ENCODE results near the gene C1GALT1. TPM values are rescaled to one million over a fixed set of nuclear protein-coding genes. Genes with fewer than 3 reads are reported as not detected.

The C1GALT1 gene
- total and polyA plus RNA-seq, 9 donors: 3.2 to 25.8 (median 12.6) TPM

- TF ChIP-seq CTCF (IDR thresholded peaks at IDR 0.05) (no peak), EP300 (IDR thresholded peaks at IDR 0.05) (no peak), POLR2A (IDR thresholded peaks at IDR 0.05) (no peak)
- Histone ChIP-seq H3K4me3 (no peak overlapping the region), H3K9me3 (no peaks in the 10 kb centered on the region), H3K36me3 (no peaks in the 10 kb centered on the region), H3K27ac (no peak overlapping the region), H3K27me3 (no peaks in the 10 kb centered on the region), H3K4me1 (ENCODE audit: insufficient read depth) (no peaks in the 10 kb centered on the region)
- intact Hi-C loops (cut with DNase I): no loop called here
- no peak for DNase-seq
Measured at GRCh38 chr7:7261863-7262262, 79.5 kb downstream of the C1GALT1 start.

GRCh38 chr7:7263297-7264230 is 81.2 kb downstream of the C1GALT1 start:
- H3K27me3 ChIP-seq: no peaks in the 10 kb centered on the region
- H3K4me3 ChIP-seq: no peak overlapping the region
- H3K9me3 ChIP-seq: no peaks in the 10 kb centered on the region
- no peak for DNase-seq
- no peaks in the 10 kb centered on the region for H3K4me1 ChIP-seq (ENCODE audit: insufficient read depth)
- intact Hi-C loops (cut with DNase I): no loop called here
- WGBS, 3 donors: 48 to 68% (median 54%) methylated on average over 5 of the region's 5 CpGs
- no peak for TF ChIP-seq CTCF (IDR thresholded peaks at IDR 0.05)
- no peak for TF ChIP-seq EP300 (IDR thresholded peaks at IDR 0.05)
- TF ChIP-seq POLR2A (IDR thresholded peaks at IDR 0.05): no peak
- no peaks in the 10 kb centered on the region for H3K36me3 ChIP-seq
- H3K27ac ChIP-seq: no peak overlapping the region

- no peaks in the 10 kb centered on the region for H3K4me1 ChIP-seq (ENCODE audit: insufficient read depth)
- H3K36me3 ChIP-seq: no peaks in the 10 kb centered on the region
- no peak overlapping the region for H3K4me3 ChIP-seq
- intact Hi-C loops (cut with DNase I): no loop called here
- WGBS, 3 donors: 89 to 91% (median 91%) methylated on average over 9 of the region's 9 CpGs
- H3K9me3 ChIP-seq: no peaks in the 10 kb centered on the region
- H3K27ac ChIP-seq: no peak overlapping the region
- no peak for TF ChIP-seq EP300 (IDR thresholded peaks at IDR 0.05)
- no peak for TF ChIP-seq POLR2A (IDR thresholded peaks at IDR 0.05)
- no peak for TF ChIP-seq CTCF (IDR thresholded peaks at IDR 0.05)
- DNase-seq: no peak
- no peaks in the 10 kb centered on the region for H3K27me3 ChIP-seq
Measured at GRCh38 chr7:7264306-7265040, 82.1 kb downstream of the C1GALT1 start.

DNA sequence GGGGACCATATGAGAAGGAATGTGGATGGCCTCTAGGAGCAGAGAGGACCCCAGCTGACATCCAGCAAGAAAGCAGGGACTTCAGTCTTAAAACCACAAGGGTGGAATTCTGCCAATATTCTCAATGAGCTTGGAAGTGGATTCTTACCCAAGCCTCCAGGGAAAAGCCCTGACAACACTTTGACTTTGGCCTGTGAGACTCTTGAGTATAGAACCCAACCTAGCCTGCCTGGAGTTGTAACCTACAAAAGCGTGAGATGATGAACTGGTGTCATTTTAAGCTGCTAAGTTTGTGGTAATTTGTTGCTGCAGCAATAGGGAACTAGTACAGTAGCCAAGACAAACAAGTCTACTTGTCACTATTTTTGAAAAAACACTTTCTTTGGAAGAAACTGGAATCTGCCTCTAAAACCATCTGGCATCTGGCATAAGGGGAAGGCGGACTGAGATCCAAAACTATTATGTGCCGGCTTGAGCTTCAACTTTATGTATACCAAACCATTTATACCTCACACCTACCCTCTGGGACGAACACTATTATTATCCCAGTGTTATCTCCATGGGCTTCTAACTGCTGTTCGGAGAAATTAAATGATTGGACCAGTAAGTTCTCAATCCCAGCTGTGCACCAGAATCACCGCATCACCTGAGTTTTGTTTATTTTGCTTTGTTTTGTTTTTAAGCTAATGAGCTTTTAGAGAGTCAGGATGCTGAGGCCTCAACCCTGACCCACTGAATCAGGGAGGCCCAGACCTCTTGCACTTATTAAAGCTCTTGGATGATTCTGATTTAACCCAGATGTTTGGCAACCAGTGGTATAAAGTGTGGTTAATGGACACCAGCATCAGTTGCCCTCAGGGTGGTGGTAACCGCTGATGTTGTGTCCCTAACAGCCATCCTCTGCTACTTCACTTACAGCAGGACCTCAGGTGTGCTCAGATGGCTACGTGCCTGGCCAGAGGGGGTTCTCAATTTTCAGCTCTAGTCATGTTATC is 83.0 kb downstream of the C1GALT1 start:
- no peaks in the 10 kb centered on the region for H3K36me3 ChIP-seq
- no peaks in the 10 kb centered on the region for H3K9me3 ChIP-seq
- WGBS, 3 donors: 77 to 84% (median 79%) methylated on average over 8 of the region's 8 CpGs
- no peak for DNase-seq
- no peak overlapping the region for H3K27ac ChIP-seq
- TF ChIP-seq POLR2A (IDR thresholded peaks at IDR 0.05): no peak
- no peak for TF ChIP-seq CTCF (IDR thresholded peaks at IDR 0.05)
- no peak for TF ChIP-seq EP300 (IDR thresholded peaks at IDR 0.05)
- no peaks in the 10 kb centered on the region for H3K4me1 ChIP-seq (ENCODE audit: insufficient read depth)
- no peaks in the 10 kb centered on the region for H3K27me3 ChIP-seq
- intact Hi-C loops (cut with DNase I): no loop called here
- no peak overlapping the region for H3K4me3 ChIP-seq
